ENCODE results near the gene GCNT4.
A peak's percentile ranks its signal among the peaks of the same experiment; 100 is the strongest.

GCNT4 gene

DNA sequence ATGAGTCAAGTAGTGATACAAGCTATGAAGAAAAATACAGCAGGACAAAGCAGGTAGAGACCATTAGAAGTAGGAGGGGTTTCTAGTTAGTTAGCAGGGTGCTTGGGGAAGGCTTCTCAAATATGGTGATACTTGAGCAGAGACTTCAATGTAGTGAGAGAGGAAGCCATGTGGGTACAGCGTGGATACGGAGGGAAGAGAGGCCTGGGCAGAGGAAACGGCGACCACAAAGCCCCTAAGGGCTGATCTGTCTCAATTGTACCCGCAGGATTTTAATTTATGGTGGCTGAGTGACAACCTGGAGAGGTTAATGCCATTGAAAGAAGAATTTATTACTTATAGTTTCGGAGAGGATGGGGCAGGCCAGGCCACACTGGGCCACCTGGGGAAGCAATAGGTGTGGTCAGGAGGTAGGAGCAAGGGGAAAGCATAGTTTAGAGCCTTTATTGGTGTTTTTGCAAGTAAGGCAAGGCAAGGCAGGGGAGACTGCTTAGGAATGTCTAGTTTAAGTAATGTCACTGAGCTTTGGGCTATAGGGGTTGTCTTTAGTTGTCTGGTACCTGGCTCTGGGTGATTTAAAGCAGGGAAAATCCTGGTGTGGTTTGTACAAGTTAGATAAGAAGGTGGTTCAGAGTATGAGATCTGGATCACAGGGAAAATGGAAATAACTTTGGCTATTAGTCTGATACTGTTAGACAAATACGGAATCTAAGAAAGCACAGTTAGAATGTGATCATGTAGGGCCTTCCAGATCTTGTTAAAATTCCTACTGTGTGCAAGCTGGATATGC lies 42.6 kb downstream of the GCNT4 start:
- TF ChIP-seq, protein P1, sequence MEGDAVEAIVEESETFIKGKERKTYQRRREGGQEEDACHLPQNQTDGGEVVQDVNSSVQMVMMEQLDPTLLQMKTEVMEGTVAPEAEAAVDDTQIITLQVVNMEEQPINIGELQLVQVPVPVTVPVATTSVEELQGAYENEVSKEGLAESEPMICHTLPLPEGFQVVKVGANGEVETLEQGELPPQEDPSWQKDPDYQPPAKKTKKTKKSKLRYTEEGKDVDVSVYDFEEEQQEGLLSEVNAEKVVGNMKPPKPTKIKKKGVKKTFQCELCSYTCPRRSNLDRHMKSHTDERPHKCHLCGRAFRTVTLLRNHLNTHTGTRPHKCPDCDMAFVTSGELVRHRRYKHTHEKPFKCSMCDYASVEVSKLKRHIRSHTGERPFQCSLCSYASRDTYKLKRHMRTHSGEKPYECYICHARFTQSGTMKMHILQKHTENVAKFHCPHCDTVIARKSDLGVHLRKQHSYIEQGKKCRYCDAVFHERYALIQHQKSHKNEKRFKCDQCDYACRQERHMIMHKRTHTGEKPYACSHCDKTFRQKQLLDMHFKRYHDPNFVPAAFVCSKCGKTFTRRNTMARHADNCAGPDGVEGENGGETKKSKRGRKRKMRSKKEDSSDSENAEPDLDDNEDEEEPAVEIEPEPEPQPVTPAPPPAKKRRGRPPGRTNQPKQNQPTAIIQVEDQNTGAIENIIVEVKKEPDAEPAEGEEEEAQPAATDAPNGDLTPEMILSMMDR (IDR thresholded peaks at IDR 0.05; ENCODE audit: low read length, missing control alignments): no peak
- no peak overlapping the region for H3K4me3 ChIP-seq (replicated peaks; ENCODE audit: low read depth, low read length)

DNA sequence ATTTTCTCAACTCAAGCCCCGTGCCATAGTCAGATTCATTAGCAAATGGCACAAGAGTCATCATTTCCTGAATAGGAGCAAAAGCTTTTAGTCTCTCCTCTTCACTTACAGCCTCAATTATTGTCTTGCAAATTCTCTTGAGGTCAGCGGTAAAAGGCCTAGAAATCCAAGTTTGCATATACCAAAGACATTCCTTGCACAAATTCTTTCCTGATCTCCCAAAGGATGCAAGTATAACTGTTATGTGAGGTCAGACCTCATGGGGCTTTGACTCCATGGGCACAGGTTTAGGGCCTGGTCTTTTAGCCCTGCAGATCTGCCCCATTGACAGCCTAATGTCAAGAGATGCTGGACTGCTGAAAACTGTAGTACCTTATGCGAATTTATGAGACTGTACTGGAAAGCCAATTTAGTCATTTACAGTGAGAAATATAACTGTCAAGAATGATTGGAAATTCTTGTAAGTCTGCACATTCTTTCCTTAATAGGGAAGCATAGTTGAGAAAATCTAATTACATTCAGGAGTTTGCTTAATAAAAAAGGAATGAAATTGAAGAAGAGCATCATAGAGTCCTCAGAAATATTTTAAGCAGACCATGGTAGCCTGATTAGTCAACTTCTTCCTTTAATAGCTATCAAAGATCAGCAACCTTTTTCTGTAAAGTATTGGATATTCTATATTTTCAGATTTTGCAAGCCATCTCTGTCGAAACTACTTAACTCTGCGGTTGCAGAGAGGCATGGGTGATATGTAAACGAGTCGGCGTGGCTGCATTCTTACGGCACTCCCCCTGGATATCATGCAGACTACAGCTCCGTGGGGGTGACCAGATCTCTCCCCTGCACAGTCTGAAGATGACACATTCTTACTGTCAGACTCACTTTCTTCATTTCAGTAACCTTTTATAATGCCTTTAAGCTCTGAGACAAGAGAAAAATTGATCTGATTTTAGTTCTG lies 45.2 kb downstream of the GCNT4 start:
- no peak overlapping the region for H3K4me3 ChIP-seq (replicated peaks; ENCODE audit: low read depth, low read length)
- TF ChIP-seq, protein P1 (IDR thresholded peaks at IDR 0.05; ENCODE audit: low read length, missing control alignments): no peak
- peak; percentile 45 for DNase-seq (ENCODE audit: low read depth)

More for the DNA sequence above, 42.6 kb downstream of the GCNT4 start:
- no peak for DNase-seq (ENCODE audit: low read depth)

DNA sequence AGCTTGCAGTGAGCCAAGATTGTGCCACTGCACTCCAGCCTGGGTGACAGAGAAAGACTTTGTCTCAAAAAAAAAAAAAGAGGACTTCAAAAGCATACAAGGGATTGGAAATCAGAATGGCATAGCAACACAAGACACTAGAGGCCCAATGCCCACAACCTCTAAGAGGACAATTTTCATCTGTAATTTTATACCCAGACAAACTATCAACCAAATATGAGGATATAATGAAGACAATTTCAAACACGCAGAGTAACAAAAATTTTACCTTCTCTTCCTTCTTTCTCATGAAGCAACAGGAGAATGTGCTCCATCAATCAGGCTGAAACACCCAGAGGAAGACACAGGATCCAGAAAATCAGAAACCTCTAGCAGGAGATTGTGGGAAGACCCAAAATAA lies 46.8 kb downstream of the GCNT4 start:
- no peak overlapping the region for H3K4me3 ChIP-seq (replicated peaks; ENCODE audit: low read depth, low read length)
- DNase-seq (ENCODE audit: low read depth): no peak
- TF ChIP-seq, protein P1 (IDR thresholded peaks at IDR 0.05; ENCODE audit: low read length, missing control alignments): no peak

Measured in fibroblast of pulmonary artery (primary cell).